ENCODE results near the gene WDR13.

- TF ChIP-seq EZH2 (IDR thresholded peaks at IDR 0.05; ENCODE audit: low read length) (no peak), CTCF (optimal IDR thresholded peaks at IDR 0.05 in 1 of 3, IDR thresholded peaks at IDR 0.05 in 1 of 3, conservative IDR thresholded peaks at IDR 0.05 in 1 of 3; ENCODE audit: extremely low read depth in 1 of 3, insufficient read depth in 2 of 3, low read length in 3 of 3) (no peak)
Observed at GRCh38 chrX:48632207-48632606, 34.9 kb downstream of the WDR13 start.

All from keratinocyte (primary cell).